HepG2 (cell line): ENCODE results near the gene CEBPG. TPM values are rescaled to one million over a fixed set of nuclear protein-coding genes. Genes with fewer than 3 reads are reported as not detected.

Source experiments
- ATAC-seq: fragments of 200-7000 bp; cut with Tn5 transposase; 3 replicates; pipeline ENCODE4 v1.9.1; 2020; ENCODE audit warnings: mild to moderate bottlenecking, moderate library complexity
- BruUV-seq: library from RNA; stranded (reverse); fragments of 400-500 nt; replicated peaks from 2 replicates; lab custom pipeline; 2021; lab: Mats Ljungman, UMichigan
- CTCF ChIA-PET: fragments of 300-600 bp; formaldehyde crosslinking; extraction: SDS; loops from one replicate; lab custom pipeline; 2021; ENCODE audit warnings: low total read pairs, inconsistent platforms, low intra/inter-chr PET ratio; lab: Yijun Ruan, JAX
- POLR2A ChIA-PET: fragments of 350-600 bp; sonication (Branson Sonifier 250); formaldehyde crosslinking; loops from one replicate; lab custom pipeline; 2020; ENCODE audit warnings: antibody characterized with exemption, inconsistent platforms; lab: Yijun Ruan, JAX
- DNase-seq: peaks from one replicate; pipeline ENCODE4 v3.0.0-alpha.2; 2015; ENCODE audit warnings: low spot score
- FAIRE-seq: peaks from 3 replicates; lab custom pipeline; 2011; peaks lifted over from hg19 to GRCh38; lab: Jason Lieb, UNC
- H2AFZ ChIP-seq: one replicate; pipeline ENCODE4 v1.6.1; 2011; ENCODE audit warnings: low read length, inconsistent platforms
- H3K27ac ChIP-seq: fragments of 300-600 bp; 3 replicates; pipeline ENCODE4 v1.8.0; 2011; ENCODE audit warnings: mixed run types, mild to moderate bottlenecking, mixed read lengths, low read length, inconsistent platforms; ENCODE audit not compliant: insufficient read depth; ENCODE audit errors: extremely low read length
- H3K27me3 ChIP-seq, 2 experiments: fragments of 200-600 bp in 1 of 2; 2 replicates in 1 of 2; 3 replicates in 1 of 2; pipeline versions ENCODE4 v1.6.0 to v1.8.0; 2011; ENCODE audit warnings: low read length in 2 of 2, mild to moderate bottlenecking in 2 of 2, moderate library complexity in 2 of 2, inconsistent platforms in 1 of 2; ENCODE audit not compliant: insufficient read depth in 2 of 2, control insufficient read depth in 1 of 2
- H3K36me3 ChIP-seq, 2 experiments: fragments of 200-600 bp in 1 of 2; replicated peaks in 1 of 2; 2 replicates in 1 of 2; 3 replicates in 1 of 2; pipeline versions ENCODE4 v1.5.1 to v1.8.0; 2011; ENCODE audit warnings: low read length in 2 of 2, inconsistent platforms in 1 of 2; ENCODE audit not compliant: insufficient read depth in 2 of 2, control insufficient read depth in 1 of 2
- H3K4me1 ChIP-seq: 2 replicates; pipeline ENCODE4 v1.5.1; 2012; ENCODE audit warnings: low read length, inconsistent platforms; ENCODE audit not compliant: insufficient read depth
- H3K4me2 ChIP-seq: 2 replicates; pipeline ENCODE4 v1.6.0; 2011; ENCODE audit warnings: low read depth, low read length, inconsistent platforms
- H3K4me3 ChIP-seq, 3 experiments: fragments of 200-600 bp in 1 of 3; sonication (generic), shearing (Covaris generic) in 1 of 3; replicated peaks in 1 of 3; 2 replicates each; pipeline ENCODE4 v1.5.1; 2011 to 2016; ENCODE audit warnings: low read length in 3 of 3, inconsistent platforms in 2 of 3, low read depth in 2 of 3, mild to moderate bottlenecking in 2 of 3, control low read depth in 1 of 3, mixed read lengths in 1 of 3; ENCODE audit not compliant: insufficient read depth in 1 of 3
- H3K79me2 ChIP-seq: one replicate; pipeline ENCODE4 v1.6.1; 2011; ENCODE audit warnings: low read length, inconsistent platforms; ENCODE audit not compliant: insufficient read depth
- H3K9ac ChIP-seq: 2 replicates; pipeline ENCODE4 v1.6.0; 2011; ENCODE audit warnings: mild to moderate bottlenecking, low read depth, low read length, inconsistent platforms; ENCODE audit not compliant: insufficient read depth
- H3K9me3 ChIP-seq: 2 replicates; pipeline ENCODE4 v1.5.1; 2012; ENCODE audit warnings: mild to moderate bottlenecking, low read length
- H4K20me1 ChIP-seq: 2 replicates; pipeline ENCODE4 v1.6.0; 2011; ENCODE audit warnings: inconsistent platforms, mild to moderate bottlenecking, low read length, moderate library complexity; ENCODE audit not compliant: insufficient read depth
- CCDC6 ChIP-seq: sonication (generic); formaldehyde crosslinking; IDR thresholded peaks from 2 replicates; pipeline ENCODE4 v1.8.1; 2022; ENCODE audit warnings: mild to moderate bottlenecking, missing genetic modification reagents, moderate library complexity
- MXI1 ChIP-seq: IDR thresholded peaks from 3 replicates; pipeline ENCODE4 v1.6.1; 2012; ENCODE audit warnings: low read depth, low read length, inconsistent platforms, borderline replicate concordance
- REST ChIP-seq, 2 experiments: IDR thresholded peaks; 2 replicates each; pipeline ENCODE4 v1.6.1; 2011 to 2012; ENCODE audit warnings: low read length in 2 of 2, borderline replicate concordance in 1 of 2, low read depth in 1 of 2, mild to moderate bottlenecking in 1 of 2, moderate library complexity in 1 of 2
- ZC3H13 ChIP-seq: sonication (generic); formaldehyde crosslinking; IDR thresholded peaks from 2 replicates; pipeline ENCODE4 v1.8.1; 2023; ENCODE audit warnings: mild to moderate bottlenecking, missing genetic modification reagents, moderate library complexity
- ZNF839 ChIP-seq: sonication (generic); formaldehyde crosslinking; IDR thresholded peaks from 2 replicates; pipeline ENCODE4 v1.4.0; 2020; ENCODE audit warnings: missing genetic modification reagents, mild to moderate bottlenecking, borderline replicate concordance
- WGBS: methylation state at CpG from one replicate; pipeline ENCODE4 v1.1.6; 2017; ENCODE audit warnings: low lambda C conversion rate; 5-methylcytosine and 5-hydroxymethylcytosine counted together
- in situ Hi-C: cut with HindIII; loops from 2 replicates; pipeline ENCODE4 v1.10.0; 2017; ENCODE audit warnings: low pct_unique_long_range_greater_than_20kb; ENCODE audit not compliant: extremely low pct_ligation_motif_present
- intact Hi-C: fragments of 100-400 bp; cut with micrococcal nuclease; formaldehyde crosslinking; loops from one replicate; pipeline ENCODE4 v1.10.0; 2022; ENCODE audit not compliant: unreplicated experiment
- polyA plus RNA-seq, 8 experiments: library from polyadenylated mRNA; depleted of rRNA in 3 of 8; stranded (reverse) in 7 of 8; unstranded in 1 of 8; fragments of >200 nt; fragmentation: Illumina TruSeq in 4 of 8; extraction: Trizol in 4 of 8; gene quantifications; 2 replicates each; pipeline versions ENCODE4 v1.2.1 to v1.2.3, GENCODE V29; 2011 to 2016; ENCODE audit warnings: low read depth in 4 of 8, missing spikeins in 1 of 8, mixed read lengths in 1 of 8; ENCODE audit not compliant: insufficient read depth in 1 of 8
- total RNA-seq, 5 experiments: library from RNA; depleted of rRNA; stranded (reverse); fragments of >200 nt; fragmentation: Illumina TruSeq; extraction: Trizol; gene quantifications; 2 replicates each; pipeline ENCODE4 v1.2.3, GENCODE V29; 2016; ENCODE audit warnings: low read depth in 1 of 5
- TF ChIP-seq, protein P1 (sequence below), 2 experiments: sonication (generic) in 1 of 2; formaldehyde crosslinking in 1 of 2; IDR thresholded peaks; 2 replicates each; pipeline versions ENCODE4 v1.5.1 to v1.6.1; 2011 to 2020; ENCODE audit warnings: borderline replicate concordance in 1 of 2, low read depth in 1 of 2, low read length in 1 of 2, mild to moderate bottlenecking in 1 of 2, missing genetic modification reagents in 1 of 2, moderate library complexity in 1 of 2
- TF ChIP-seq, protein P2 (sequence below): sonication (generic); formaldehyde crosslinking; IDR thresholded peaks from 2 replicates; pipeline ENCODE4 v1.4.0; 2020; ENCODE audit warnings: mild to moderate bottlenecking, missing genetic modification reagents

The CEBPG gene
- total and polyA plus RNA-seq, 2 of the 13 experiments (the other 11 are each of a cell fraction or from before 2014, with no cell fraction given), result 25.7 to 34.3 TPM

GRCh38 chr19:33418871-33419787, 45.6 kb downstream of the CEBPG start:
- Histone ChIP-seq H4K20me1 (no peaks in the 10 kb centered on the region), H3K4me2 (no peak overlapping the region), H3K79me2 (no peaks in the 10 kb centered on the region), H3K36me3 (no peaks in the 10 kb centered on the region), H3K9me3 (no peaks in the 10 kb centered on the region), H3K4me3 (no peak overlapping the region), H3K4me1 (peaks cover 16% of the 10 kb centered on the region), H3K9ac (no peak overlapping the region), H2AFZ (no peak overlapping the region), H3K27ac (no peak overlapping the region), H3K27me3 (no peaks in the 10 kb centered on the region)
- POLR2A ChIA-PET, result no interaction called here
- BruUV-seq, result no TSS peak
- CTCF ChIA-PET, result no interaction called here
- FAIRE-seq (no peak), DNase-seq (no peak), ATAC-seq (no peak)
- in situ Hi-C loops (no loop called here), intact Hi-C loops (no loop called here)
- WGBS, result 91% methylated on average over 14 of the region's 20 CpGs
- TF ChIP-seq REST (IDR thresholded peaks at IDR 0.05; ENCODE audit: borderline replicate concordance in 1 of 2, low read depth in 1 of 2, low read length in 2 of 2), result no peak
- no peak for TF ChIP-seq ZNF839 (CRISPR knock-in tag)
- no peak for TF ChIP-seq CCDC6 (CRISPR knock-in tag)
- TF ChIP-seq, protein P1, sequence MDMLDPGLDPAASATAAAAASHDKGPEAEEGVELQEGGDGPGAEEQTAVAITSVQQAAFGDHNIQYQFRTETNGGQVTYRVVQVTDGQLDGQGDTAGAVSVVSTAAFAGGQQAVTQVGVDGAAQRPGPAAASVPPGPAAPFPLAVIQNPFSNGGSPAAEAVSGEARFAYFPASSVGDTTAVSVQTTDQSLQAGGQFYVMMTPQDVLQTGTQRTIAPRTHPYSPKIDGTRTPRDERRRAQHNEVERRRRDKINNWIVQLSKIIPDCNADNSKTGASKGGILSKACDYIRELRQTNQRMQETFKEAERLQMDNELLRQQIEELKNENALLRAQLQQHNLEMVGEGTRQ (IDR thresholded peaks at IDR 0.05; ENCODE audit: low read depth, low read length), result no peak
- TF ChIP-seq, protein P1 (CRISPR knock-in tag; IDR thresholded peaks at IDR 0.05; ENCODE audit: borderline replicate concordance), result no peak
- TF ChIP-seq, protein P2, sequence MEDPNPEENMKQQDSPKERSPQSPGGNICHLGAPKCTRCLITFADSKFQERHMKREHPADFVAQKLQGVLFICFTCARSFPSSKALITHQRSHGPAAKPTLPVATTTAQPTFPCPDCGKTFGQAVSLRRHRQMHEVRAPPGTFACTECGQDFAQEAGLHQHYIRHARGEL (CRISPR knock-in tag), result no peak
- no peak for TF ChIP-seq MXI1
- TF ChIP-seq ZC3H13 (CRISPR knock-in tag), result no peak
